Suppressor macrophage treated with lipopolysaccharide for 1 hour (primary cell): ENCODE measurements around the gene RSKR.
A peak's percentile ranks its signal among the peaks of the same experiment; 100 is the strongest.
"Not testable (repeated sequence)": the region's sequence is repeated elsewhere in the genome, so short reads cannot be mapped to it uniquely, and the experiment has no call there.

Source experiments
- DNase-seq, 3 donors: peaks; one replicate each; pipeline ENCODE4 v3.0.0-alpha.2; 2020 to 2022

Gene RSKR

GRCh38 chr17:28576758-28577465 lies 37.1 kb downstream of the RSKR start, which contains the start of gene ALDOC:
Gene ALDOC, minus strand, starts transcription at chr17:28576895. Its CDS starts 1,363 bp downstream, at chr17:28575532.
- DNase-seq, result peak; percentile 98 to 99 (median 99)

- DNase-seq, result not testable (repeated sequence)
Observed at GRCh38 chr17:28576016-28576415, 38.0 kb downstream of the RSKR start.

- no peak for DNase-seq
Observed at GRCh38 chr17:28575126-28575795, 38.7 kb downstream of the RSKR start.

- no peak for DNase-seq
Observed at GRCh38 chr17:28574526-28574925, 39.5 kb downstream of the RSKR start.

- DNase-seq, result no peak
Observed at GRCh38 chr17:28573966-28574480, 40.0 kb downstream of the RSKR start.

GRCh38 chr17:28573521-28573920 lies 40.5 kb downstream of the RSKR start:
- DNase-seq, result no peak

GRCh38 chr17:28573040-28573380 lies 41.0 kb downstream of the RSKR start:
- no peak for DNase-seq

GRCh38 chr17:28572259-28573039 lies 41.5 kb downstream of the RSKR start:
- DNase-seq, result no peak

GRCh38 chr17:28571361-28572122 lies 42.4 kb downstream of the RSKR start, which contains the start of gene PIGS:
Gene PIGS, minus strand, starts transcription at chr17:28571524. Its CDS starts 28 bp downstream, at chr17:28571496.
- DNase-seq, result peak; percentile 95 to 97 (median 97)

GRCh38 chr17:28570716-28571360 lies 43.1 kb downstream of the RSKR start:
- peak in 2 of 3 donors; percentile 33 to 45 for DNase-seq

- no peak for DNase-seq
Observed at GRCh38 chr17:28569446-28569845, 44.5 kb downstream of the RSKR start.

GRCh38 chr17:28567604-28568003 lies 46.4 kb downstream of the RSKR start:
- DNase-seq, result peak; percentile 63 to 79 (median 78)

- DNase-seq, result no peak
Observed at GRCh38 chr17:28563475-28563874, 50.5 kb downstream of the RSKR start.
